Measurements from ENCODE around the gene ZBTB40. TPM values are rescaled to one million over a fixed set of nuclear protein-coding genes. Genes with fewer than 3 reads are reported as not detected.

The ZBTB40 gene
- total RNA-seq, 2 donors from 2014 or later = 11.2 to 20.1 TPM

- Histone ChIP-seq H3K4me3 (no peak overlapping the region), H3K27me3 (no peaks in the 10 kb centered on the region), H3K36me3 (replicated peaks in 1 of 2; ENCODE audit: insufficient read depth in 1 of 2, low read depth in 2 of 2) (no peaks in the 10 kb centered on the region), H3K9me3 (no peaks in the 10 kb centered on the region), H3K4me1 (peaks cover 22% of the 10 kb centered on the region), H3K27ac (no peak overlapping the region)
- ATAC-seq (no peak), DNase-seq (no peak)
- intact Hi-C loops (cut with DNase I) = no loop called here
- 40 to 53% methylated on average over 2 to 3 of the region's 3 CpGs for WGBS, 2 donors
- TF ChIP-seq POLR2A (IDR thresholded peaks at IDR 0.05) (no peak), CTCF (IDR thresholded peaks at IDR 0.05) (no peak)
Measured at GRCh38 chr1:22555371-22555656, 103.7 kb downstream of the ZBTB40 start.

GRCh38 chr1:22556391-22557104 lies 104.9 kb downstream of the ZBTB40 start:
- no peaks in the 10 kb centered on the region for H3K36me3 ChIP-seq (replicated peaks in 1 of 2; ENCODE audit: insufficient read depth in 1 of 2, low read depth in 2 of 2)
- no peak for DNase-seq
- no peak overlapping the region for H3K4me3 ChIP-seq
- no peaks in the 10 kb centered on the region for H3K27me3 ChIP-seq
- no peak overlapping the region for H3K27ac ChIP-seq
- 31 to 34% methylated on average over 13 of the region's 13 CpGs for WGBS, 2 donors
- no peak for ATAC-seq
- no peaks in the 10 kb centered on the region for H3K9me3 ChIP-seq
- TF ChIP-seq POLR2A (IDR thresholded peaks at IDR 0.05) (no peak), CTCF (IDR thresholded peaks at IDR 0.05) (no peak)
- intact Hi-C loops (cut with DNase I) = no loop called here
- peaks cover 22% of the 10 kb centered on the region for H3K4me1 ChIP-seq

- peak in 1 of 4 donors; percentile 28 for DNase-seq
Measured at GRCh38 chr1:22557341-22557950, 105.8 kb downstream of the ZBTB40 start.

GRCh38 chr1:22562584-22563583 lies 111.2 kb downstream of the ZBTB40 start, which contains the start of gene EPHA8:
TSS of gene EPHA8 (plus strand) at chr1:22563489. CDS start at chr1:22563636, 147 bp downstream.
- Histone ChIP-seq H3K27me3 (no peaks in the 10 kb centered on the region), H3K27ac (no peak within 1 kb of the TSS), H3K36me3 (replicated peaks in 1 of 2; ENCODE audit: insufficient read depth in 1 of 2, low read depth in 2 of 2) (no peaks in the 10 kb centered on the region), H3K9me3 (no peaks in the 10 kb centered on the region), H3K4me3 (no peak within 1 kb of the TSS), H3K4me1 (peaks cover 14% of the 10 kb centered on the region)
- peak; percentile 57 for ATAC-seq
- WGBS, 2 donors = 6 to 31% methylated on average over 5 to 46 of the region's 81 CpGs
- peak; percentile 64 to 87 (median 73) for DNase-seq
- intact Hi-C loops (cut with DNase I) = no loop called here
- TF ChIP-seq CTCF (IDR thresholded peaks at IDR 0.05) = no peak
- no peak for TF ChIP-seq POLR2A (IDR thresholded peaks at IDR 0.05)

More at GRCh38 chr1:22557341-22557950, 105.8 kb downstream of the ZBTB40 start:
- Histone ChIP-seq H3K27ac (no peak overlapping the region), H3K27me3 (no peaks in the 10 kb centered on the region), H3K9me3 (no peaks in the 10 kb centered on the region), H3K36me3 (replicated peaks in 1 of 2; ENCODE audit: insufficient read depth in 1 of 2, low read depth in 2 of 2) (no peaks in the 10 kb centered on the region), H3K4me1 (peaks cover 24% of the 10 kb centered on the region), H3K4me3 (no peak overlapping the region)
- 34 to 48% methylated on average over 5 of the region's 5 CpGs for WGBS, 2 donors
- no peak for ATAC-seq
- TF ChIP-seq CTCF (IDR thresholded peaks at IDR 0.05) (no peak), POLR2A (IDR thresholded peaks at IDR 0.05) (no peak)
- intact Hi-C loops (cut with DNase I) = no loop called here
